ENCODE results near the gene PTDSS2. TPM values are rescaled to one million over a fixed set of nuclear protein-coding genes. Genes with fewer than 3 reads are reported as not detected.
A peak's percentile ranks its signal among the peaks of the same experiment; 100 is the strongest.

The PTDSS2 gene
- polyA plus RNA-seq, 1 experiment, result 25.8 TPM

DNA sequence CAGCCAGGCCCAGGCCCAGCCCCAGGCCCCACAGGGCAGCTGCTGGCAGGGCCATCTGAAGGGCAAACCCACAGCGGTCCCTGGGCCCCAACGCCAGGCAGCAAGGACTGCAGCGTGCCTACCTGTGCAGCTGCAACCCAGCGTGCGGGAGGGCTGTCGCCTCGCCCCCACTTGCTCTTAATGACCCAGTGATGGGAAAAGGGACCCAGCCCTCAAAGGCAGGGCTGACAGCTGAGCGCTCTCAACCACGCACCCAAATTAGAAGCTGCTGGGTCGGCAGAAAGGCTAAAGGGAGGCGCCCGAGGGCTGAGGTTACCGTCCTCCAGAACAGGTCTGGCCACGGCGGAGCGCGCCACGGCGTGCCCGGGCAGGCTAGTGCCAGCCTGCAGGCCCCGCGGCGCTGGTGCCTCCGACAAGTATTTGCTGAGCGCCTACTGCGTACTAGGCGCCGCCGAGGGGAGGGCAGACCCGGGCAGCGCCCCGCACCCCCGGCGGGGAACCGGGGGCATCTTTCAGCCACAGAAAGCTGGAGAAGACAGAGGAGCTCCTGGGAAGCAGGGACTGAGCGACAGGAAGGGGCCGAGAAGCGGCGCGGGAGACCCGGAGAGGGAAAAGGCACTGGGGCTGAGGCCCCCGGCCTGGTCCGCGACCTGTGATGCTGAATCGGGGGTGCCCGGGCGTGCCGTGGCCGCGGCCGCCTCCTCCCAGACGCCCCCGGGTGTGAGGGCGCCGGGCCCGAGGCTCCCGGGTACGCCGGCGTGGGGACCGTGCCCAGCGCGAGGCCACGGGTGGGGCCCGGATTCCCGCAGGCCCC lies 84.5 kb downstream of the PTDSS2 start:
- POLR2A ChIA-PET, result no interaction called here
- no peaks in the 10 kb centered on the region for H3K27me3 ChIP-seq (ENCODE audit: control insufficient read depth, insufficient read depth, low read length)
- CTCF ChIA-PET, result interaction anchor here (0.8 to 2.7 kb wide), 4 partner anchors 9 to 85 kb away, joined by 3 to 13 read pairs (median 4); no protein-coding TSS in a partner anchor
- H3K36me3 ChIP-seq (ENCODE audit: control insufficient read depth, insufficient read depth, low read length), result peaks cover 22% of the 10 kb centered on the region
- peak overlapping the region; percentile 65 for H3K4me3 ChIP-seq (ENCODE audit: low read depth, low read length)
- DNase-seq (ENCODE audit: low read depth), result no peak
- TF ChIP-seq, protein P1, sequence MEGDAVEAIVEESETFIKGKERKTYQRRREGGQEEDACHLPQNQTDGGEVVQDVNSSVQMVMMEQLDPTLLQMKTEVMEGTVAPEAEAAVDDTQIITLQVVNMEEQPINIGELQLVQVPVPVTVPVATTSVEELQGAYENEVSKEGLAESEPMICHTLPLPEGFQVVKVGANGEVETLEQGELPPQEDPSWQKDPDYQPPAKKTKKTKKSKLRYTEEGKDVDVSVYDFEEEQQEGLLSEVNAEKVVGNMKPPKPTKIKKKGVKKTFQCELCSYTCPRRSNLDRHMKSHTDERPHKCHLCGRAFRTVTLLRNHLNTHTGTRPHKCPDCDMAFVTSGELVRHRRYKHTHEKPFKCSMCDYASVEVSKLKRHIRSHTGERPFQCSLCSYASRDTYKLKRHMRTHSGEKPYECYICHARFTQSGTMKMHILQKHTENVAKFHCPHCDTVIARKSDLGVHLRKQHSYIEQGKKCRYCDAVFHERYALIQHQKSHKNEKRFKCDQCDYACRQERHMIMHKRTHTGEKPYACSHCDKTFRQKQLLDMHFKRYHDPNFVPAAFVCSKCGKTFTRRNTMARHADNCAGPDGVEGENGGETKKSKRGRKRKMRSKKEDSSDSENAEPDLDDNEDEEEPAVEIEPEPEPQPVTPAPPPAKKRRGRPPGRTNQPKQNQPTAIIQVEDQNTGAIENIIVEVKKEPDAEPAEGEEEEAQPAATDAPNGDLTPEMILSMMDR (IDR thresholded peaks at IDR 0.05; ENCODE audit: insufficient read depth, low read depth, low read length), result no peak

DNA sequence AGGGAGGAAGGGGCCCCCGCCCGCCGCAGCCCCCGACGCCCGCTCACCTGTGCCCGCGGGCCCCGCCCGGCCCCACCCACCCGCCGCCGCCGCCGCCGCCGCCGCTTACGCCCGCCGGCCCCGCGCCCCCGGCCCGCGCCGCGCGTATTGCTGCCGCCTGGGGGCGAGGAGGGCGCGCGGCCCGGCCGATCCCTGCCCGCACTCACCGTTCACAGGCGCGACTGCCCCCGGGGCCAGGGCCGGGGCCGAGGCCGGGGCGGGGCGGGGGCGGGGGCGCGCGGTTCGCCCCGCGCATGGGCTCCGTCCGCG lies 85.1 kb downstream of the PTDSS2 start:
- ChIA-PET POLR2A (no interaction called here), CTCF (interaction anchor here (1.0 to 2.7 kb wide), 3 partner anchors 16 to 86 kb away, joined by 3 to 13 read pairs (median 5); no protein-coding TSS in a partner anchor)
- TF ChIP-seq, protein P1 (IDR thresholded peaks at IDR 0.05; ENCODE audit: insufficient read depth, low read depth, low read length), result no peak
- H3K36me3 ChIP-seq (ENCODE audit: control insufficient read depth, insufficient read depth, low read length), result peaks cover 22% of the 10 kb centered on the region
- no peak for DNase-seq (ENCODE audit: low read depth)
- H3K4me3 ChIP-seq (ENCODE audit: low read depth, low read length), result peak overlapping the region; percentile 65
- H3K27me3 ChIP-seq (ENCODE audit: control insufficient read depth, insufficient read depth, low read length), result no peaks in the 10 kb centered on the region

DNA sequence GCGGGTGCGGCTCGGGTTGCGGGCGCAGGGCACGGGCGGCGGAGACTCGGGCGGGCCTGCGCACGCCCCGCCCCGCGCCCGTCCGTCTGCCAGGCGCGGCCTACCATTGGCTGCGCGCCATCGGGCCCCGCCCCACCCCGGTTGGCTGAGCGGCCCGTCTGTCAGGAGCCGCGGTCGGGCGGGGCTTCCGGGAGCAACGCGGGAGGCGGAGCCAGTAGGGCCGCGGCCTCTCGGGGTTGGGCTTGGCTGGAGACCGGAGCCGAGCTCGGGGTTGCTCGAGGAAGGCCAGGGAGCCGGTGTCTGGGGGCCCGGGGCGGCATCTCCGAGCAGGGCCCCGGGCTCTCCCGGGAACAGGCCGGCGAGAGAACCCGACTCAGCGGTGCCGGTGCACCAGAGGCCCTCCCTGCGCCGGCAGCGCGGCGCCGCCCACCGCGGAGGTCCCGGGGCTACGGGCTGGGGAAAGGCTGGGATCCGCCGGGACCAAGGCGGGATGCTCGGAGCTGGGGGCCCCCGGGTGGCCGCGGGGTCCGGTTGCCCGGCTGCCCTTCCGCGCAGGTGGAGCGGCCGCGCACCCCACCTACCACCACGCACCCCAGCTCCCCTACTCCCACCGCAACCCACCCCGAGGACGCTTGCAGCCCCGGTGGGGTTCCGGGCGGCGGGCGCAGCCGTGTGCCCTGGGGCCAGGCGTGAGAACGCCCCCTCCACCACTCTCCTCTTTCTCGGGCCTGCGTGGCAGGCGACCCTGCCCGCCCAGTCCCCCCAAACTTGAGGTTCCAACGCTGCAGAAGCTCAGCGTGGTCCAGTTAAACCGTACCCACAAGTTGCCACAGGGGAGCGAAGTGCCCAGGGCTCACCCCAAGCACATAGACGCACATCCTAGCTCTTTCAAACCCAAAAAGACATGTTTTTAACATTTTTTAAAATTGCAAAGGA lies 85.7 kb downstream of the PTDSS2 start, which contains the start of gene HRAS:
HRAS (minus strand) TSS at position 58 of the 936 bp plus-strand sequence.
- POLR2A ChIA-PET, result interaction anchor here (0.6 kb wide), 1 partner anchor 41 kb away, joined by 3 read pairs; the partner anchor contains the start of gene PHRF1
- CTCF ChIA-PET, result interaction anchor here (0.6 to 1.5 kb wide), 5 partner anchors 13 to 210 kb away, joined by 3 to 5 read pairs (median 4); no protein-coding TSS in a partner anchor
- no peaks in the 10 kb centered on the region for H3K27me3 ChIP-seq (ENCODE audit: control insufficient read depth, insufficient read depth, low read length)
- H3K36me3 ChIP-seq (ENCODE audit: control insufficient read depth, insufficient read depth, low read length), result peaks cover 22% of the 10 kb centered on the region
- peak; percentile 60 for DNase-seq (ENCODE audit: low read depth)
- TF ChIP-seq, protein P1 (IDR thresholded peaks at IDR 0.05; ENCODE audit: insufficient read depth, low read depth, low read length), result no peak
- H3K4me3 ChIP-seq (ENCODE audit: low read depth, low read length), result peak within 1 kb of the TSS; percentile 65

DNA sequence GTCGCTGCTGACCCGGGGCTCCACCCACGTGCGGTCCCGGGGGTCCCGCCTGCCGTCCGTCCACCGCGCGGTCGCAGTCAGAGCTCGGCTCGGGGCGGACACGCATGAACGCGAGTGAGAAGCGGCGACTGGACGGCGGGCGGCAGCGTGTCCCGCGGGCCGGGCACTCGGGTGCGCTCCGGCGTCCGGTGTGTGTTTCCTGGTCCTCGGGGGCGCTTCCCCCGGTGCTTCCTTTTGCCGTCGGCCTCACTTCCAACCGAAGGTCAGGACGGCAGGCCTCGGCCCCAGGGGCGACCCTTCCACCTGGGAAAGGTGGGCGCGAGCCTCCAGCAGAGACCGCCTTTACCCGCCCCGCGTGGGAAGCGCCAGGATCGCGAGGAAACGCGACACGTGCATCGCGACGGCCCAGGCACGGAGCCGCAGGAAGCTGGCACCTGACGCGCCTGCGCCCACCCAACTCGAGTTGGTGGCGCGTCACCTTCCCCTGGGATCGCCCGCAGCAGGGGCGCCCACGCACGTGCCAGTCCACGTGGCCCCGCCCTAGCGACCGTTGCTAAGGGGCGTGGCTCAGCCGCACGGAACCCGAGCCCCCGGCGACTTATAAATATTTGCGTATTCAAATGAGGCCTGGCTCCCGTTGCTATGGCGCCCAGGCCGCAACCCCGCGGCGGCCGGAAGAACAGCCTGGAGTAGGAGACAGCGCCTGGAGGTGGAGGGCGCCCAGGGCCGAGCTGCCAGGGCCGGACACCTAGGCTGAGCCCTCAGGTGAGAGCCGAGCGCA lies 87.0 kb downstream of the PTDSS2 start, which contains the start of gene LRRC56:
LRRC56 (plus strand) TSS at position 687 of the 781 bp plus-strand sequence. CDS start 3,158 bp downstream, outside the sequence.
- H3K27me3 ChIP-seq (ENCODE audit: control insufficient read depth, insufficient read depth, low read length), result no peaks in the 10 kb centered on the region
- CTCF ChIA-PET, result interaction anchor here (1.2 to 2.3 kb wide), 4 partner anchors 14 to 18 kb away, joined by 3 to 7 read pairs (median 4); no protein-coding TSS in a partner anchor
- H3K4me3 ChIP-seq (ENCODE audit: low read depth, low read length), result peak within 1 kb of the TSS; percentile 52
- POLR2A ChIA-PET, result no interaction called here
- DNase-seq (ENCODE audit: low read depth), result peak; percentile 42
- H3K36me3 ChIP-seq (ENCODE audit: control insufficient read depth, insufficient read depth, low read length), result peaks cover 16% of the 10 kb centered on the region
- TF ChIP-seq, protein P1 (IDR thresholded peaks at IDR 0.05; ENCODE audit: insufficient read depth, low read depth, low read length), result no peak
